GM23338 (cell line): ENCODE results near the gene KATNAL1. TPM values are rescaled to one million over a fixed set of nuclear protein-coding genes. Genes with fewer than 3 reads are reported as not detected.

Source experiments
- ATAC-seq: fragments of 200-7000 bp; cut with Tn5 transposase; 3 replicates; pipeline ENCODE4 v1.9.1; 2020
- DNase-seq: peaks from one replicate; pipeline ENCODE4 v3.0.0-alpha.2; 2015; ENCODE audit warnings: low spot score
- H2AFZ ChIP-seq: fragments of 200-600 bp; sonication (generic); 2 replicates; pipeline ENCODE4 v1.8.0; 2016; ENCODE audit warnings: antibody characterized with exemption, mild to moderate bottlenecking, moderate library complexity
- H3F3A ChIP-seq: fragments of 200-600 bp; sonication (generic); replicated peaks from 2 replicates; pipeline ENCODE4 v1.8.0; 2017; ENCODE audit warnings: antibody characterized with exemption, mixed run types, low read depth
- H3K27ac ChIP-seq: fragments of 200-600 bp; sonication (generic); 2 replicates; pipeline ENCODE4 v1.6.1; 2016; ENCODE audit warnings: low read depth
- H3K27me3 ChIP-seq: fragments of 200-600 bp; sonication (generic); 2 replicates; pipeline ENCODE4 v1.8.0; 2016; ENCODE audit warnings: mild to moderate bottlenecking, mixed run types, moderate library complexity; ENCODE audit not compliant: insufficient read depth
- H3K36me3 ChIP-seq: fragments of 200-600 bp; sonication (generic); 2 replicates; pipeline ENCODE4 v1.8.0; 2016; ENCODE audit warnings: mild to moderate bottlenecking; ENCODE audit not compliant: insufficient read depth
- H3K4me1 ChIP-seq: fragments of 200-600 bp; sonication (generic); 2 replicates; pipeline ENCODE4 v1.8.0; 2016; ENCODE audit warnings: mild to moderate bottlenecking, moderate library complexity; ENCODE audit not compliant: insufficient read depth
- H3K4me2 ChIP-seq: fragments of 200-600 bp; sonication (generic); 2 replicates; pipeline ENCODE4 v1.7.1; 2017; ENCODE audit warnings: mixed run types
- H3K4me3 ChIP-seq: fragments of 200-600 bp; sonication (generic); 2 replicates; pipeline ENCODE4 v1.6.1; 2016; ENCODE audit warnings: mixed run types
- H3K79me2 ChIP-seq: fragments of 200-600 bp; sonication (generic); replicated peaks from 2 replicates; pipeline ENCODE4 v1.8.0; 2017; ENCODE audit warnings: mild to moderate bottlenecking; ENCODE audit not compliant: insufficient read depth
- H3K9me2 ChIP-seq: fragments of 200-600 bp; sonication (generic); 2 replicates; pipeline ENCODE4 v1.8.0; 2017; ENCODE audit not compliant: insufficient read depth
- H4K20me1 ChIP-seq: fragments of 200-600 bp; sonication (generic); replicated peaks from 2 replicates; pipeline ENCODE4 v1.8.0; 2017; ENCODE audit warnings: mild to moderate bottlenecking; ENCODE audit not compliant: insufficient read depth
- H3K27ac Mint-ChIP-seq: 2 replicates; pipeline ENCODE4 v1.8.0; 2020; ENCODE audit warnings: inconsistent platforms, mild to moderate bottlenecking, moderate library complexity, mixed read lengths
- H3K27me3 Mint-ChIP-seq: 3 replicates; pipeline ENCODE4 v1.8.0; 2022; ENCODE audit warnings: low read depth, mild to moderate bottlenecking, moderate library complexity, mixed read lengths, inconsistent platforms; ENCODE audit not compliant: insufficient read depth, poor library complexity
- H3K36me3 Mint-ChIP-seq: 3 replicates; pipeline ENCODE4 v1.8.0; 2021; ENCODE audit warnings: low read depth, mild to moderate bottlenecking, inconsistent platforms, moderate library complexity, mixed read lengths
- H3K4me1 Mint-ChIP-seq: 3 replicates; pipeline ENCODE4 v1.8.0; 2020; ENCODE audit warnings: mild to moderate bottlenecking, inconsistent platforms, mixed read lengths
- H3K4me3 Mint-ChIP-seq: 3 replicates; pipeline ENCODE4 v1.8.0; 2021; ENCODE audit warnings: moderate library complexity, mild to moderate bottlenecking, inconsistent platforms, mixed read lengths
- H3K9me3 Mint-ChIP-seq: 3 replicates; pipeline ENCODE4 v1.8.0; 2020; ENCODE audit warnings: moderate library complexity, mild to moderate bottlenecking, inconsistent platforms, mixed read lengths
- CREB1 ChIP-seq: fragments of 250-450 bp; sonication (Bioruptor Pico); IDR thresholded peaks from 2 replicates; pipeline ENCODE4 v1.5.0; 2020; ENCODE audit warnings: low read depth, mild to moderate bottlenecking, moderate library complexity
- EZH2 ChIP-seq: fragments of 200-600 bp; sonication (generic); IDR thresholded peaks from one replicate; pipeline ENCODE4 v1.8.0; 2017; ENCODE audit warnings: antibody characterized with exemption, mild to moderate bottlenecking, low read depth; ENCODE audit not compliant: unreplicated experiment
- EZH2phosphoT487 ChIP-seq: fragments of 200-600 bp; sonication (generic); IDR thresholded peaks from one replicate; pipeline ENCODE4 v1.8.1; 2018; ENCODE audit warnings: antibody characterized with exemption; ENCODE audit not compliant: unreplicated experiment
- JUNB ChIP-seq: IDR thresholded peaks from one replicate; pipeline ENCODE4 v1.6.1; 2016; ENCODE audit warnings: antibody characterized with exemption; ENCODE audit not compliant: unreplicated experiment
- NANOG ChIP-seq: IDR thresholded peaks from 2 replicates; pipeline ENCODE4 v1.6.1; 2016; ENCODE audit warnings: antibody characterized with exemption, borderline replicate concordance
- STAT1 ChIP-seq: IDR thresholded peaks from one replicate; pipeline ENCODE4 v1.6.1; 2016; ENCODE audit warnings: antibody characterized with exemption; ENCODE audit not compliant: unreplicated experiment
- ZNF114 ChIP-seq: fragments of 250-450 bp; sonication (Bioruptor Pico); IDR thresholded peaks from 2 replicates; pipeline ENCODE4 v1.5.0; 2020; ENCODE audit warnings: mild to moderate bottlenecking, moderate library complexity
- ZNF331 ChIP-seq: fragments of 250-450 bp; sonication (Bioruptor Pico); IDR thresholded peaks from 2 replicates; pipeline ENCODE4 v1.5.0; 2020; ENCODE audit warnings: low read depth, mild to moderate bottlenecking, moderate library complexity
- polyA plus RNA-seq: library from polyadenylated mRNA; unstranded; fragments of >200 nt; fragmentation: Nextera tagmentation; extraction: Ambion mirVana; gene quantifications from 2 replicates; pipeline ENCODE4 v1.2.1, GENCODE V29; 2016
- total RNA-seq: library from RNA; depleted of rRNA; stranded (reverse); fragments of >200 nt; shearing (Covaris generic); gene quantifications from 2 replicates; pipeline ENCODE4 v1.2.3, GENCODE V29; 2014
- TF ChIP-seq, protein P1 (sequence below), 2 experiments: fragments of 200-600 bp in 1 of 2; sonication (generic) in 1 of 2; conservative IDR thresholded peaks; 2 replicates each; pipeline versions ENCODE4 v1.5.1 to v1.6.1; 2016 to 2017; ENCODE audit warnings: antibody characterized with exemption in 2 of 2, low read depth in 2 of 2, mild to moderate bottlenecking in 2 of 2, moderate library complexity in 1 of 2
- TF ChIP-seq, protein P2 (sequence below): IDR thresholded peaks from one replicate; pipeline ENCODE4 v1.6.1; 2018; ENCODE audit warnings: antibody characterized with exemption; ENCODE audit not compliant: unreplicated experiment
- TF ChIP-seq, protein P3 (sequence below): fragments of 250-450 bp; sonication (Bioruptor Pico); IDR thresholded peaks from 2 replicates; pipeline ENCODE4 v1.5.0; 2020; ENCODE audit warnings: mild to moderate bottlenecking, moderate library complexity

Gene KATNAL1
- total and polyA plus RNA-seq, 2 experiments from 2014 or later = 6.1 to 11.5 TPM

GRCh38 chr13:30314562-30314961 is 7.2 kb upstream of the KATNAL1 start:
- DNase-seq (no peak), ATAC-seq (no peak)
- no peaks in the 10 kb centered on the region for H3K27me3 ChIP-seq
- H3K4me1 Mint-ChIP-seq = no peaks in the 10 kb centered on the region; the same call in 2 of the 3 replicates
- no peak overlapping the region for H3K4me3 ChIP-seq
- no peak overlapping the region for H3K27ac Mint-ChIP-seq
- 0 out of 2 replicates have a peak, but pooled peaks cover 6% of the 10 kb centered on the region for H4K20me1 ChIP-seq
- no peaks in the 10 kb centered on the region for H3K9me3 Mint-ChIP-seq
- no peaks in the 10 kb centered on the region for H3K79me2 ChIP-seq
- peaks cover 14% of the 10 kb centered on the region for H3K4me1 ChIP-seq
- no peaks in the 10 kb centered on the region for H3K36me3 ChIP-seq
- H3K4me2 ChIP-seq = no peak overlapping the region
- H3F3A ChIP-seq = no peaks in the 10 kb centered on the region
- H3K36me3 Mint-ChIP-seq = no peaks in the 10 kb centered on the region
- peaks cover 2% of the 10 kb centered on the region for H3K27me3 Mint-ChIP-seq
- TF ChIP-seq, protein P1, sequence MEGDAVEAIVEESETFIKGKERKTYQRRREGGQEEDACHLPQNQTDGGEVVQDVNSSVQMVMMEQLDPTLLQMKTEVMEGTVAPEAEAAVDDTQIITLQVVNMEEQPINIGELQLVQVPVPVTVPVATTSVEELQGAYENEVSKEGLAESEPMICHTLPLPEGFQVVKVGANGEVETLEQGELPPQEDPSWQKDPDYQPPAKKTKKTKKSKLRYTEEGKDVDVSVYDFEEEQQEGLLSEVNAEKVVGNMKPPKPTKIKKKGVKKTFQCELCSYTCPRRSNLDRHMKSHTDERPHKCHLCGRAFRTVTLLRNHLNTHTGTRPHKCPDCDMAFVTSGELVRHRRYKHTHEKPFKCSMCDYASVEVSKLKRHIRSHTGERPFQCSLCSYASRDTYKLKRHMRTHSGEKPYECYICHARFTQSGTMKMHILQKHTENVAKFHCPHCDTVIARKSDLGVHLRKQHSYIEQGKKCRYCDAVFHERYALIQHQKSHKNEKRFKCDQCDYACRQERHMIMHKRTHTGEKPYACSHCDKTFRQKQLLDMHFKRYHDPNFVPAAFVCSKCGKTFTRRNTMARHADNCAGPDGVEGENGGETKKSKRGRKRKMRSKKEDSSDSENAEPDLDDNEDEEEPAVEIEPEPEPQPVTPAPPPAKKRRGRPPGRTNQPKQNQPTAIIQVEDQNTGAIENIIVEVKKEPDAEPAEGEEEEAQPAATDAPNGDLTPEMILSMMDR (conservative IDR thresholded peaks at IDR 0.05; ENCODE audit: low read depth in 2 of 2) = no peak
- no peak for TF ChIP-seq JUNB
- TF ChIP-seq ZNF114 = no peak
- no peak for TF ChIP-seq EZH2phosphoT487
- TF ChIP-seq ZNF331 (CRISPR knock-in tag) = no peak
- TF ChIP-seq EZH2 = no peak
- no peak for TF ChIP-seq STAT1
- no peak for TF ChIP-seq CREB1 (CRISPR knock-in tag)
- no peak overlapping the region for H3K27ac ChIP-seq
- no peak overlapping the region for H2AFZ ChIP-seq
- no peaks in the 10 kb centered on the region for H3K9me2 ChIP-seq
- no peak overlapping the region for H3K4me3 Mint-ChIP-seq

GRCh38 chr13:30314069-30314468 is 6.7 kb upstream of the KATNAL1 start:
- Mint-ChIP-seq H3K36me3 (no peaks in the 10 kb centered on the region), H3K4me1 (peaks cover under 1% of the 10 kb centered on the region; the same call in 1 of the 3 replicates), H3K4me3 (no peak overlapping the region), H3K9me3 (no peaks in the 10 kb centered on the region), H3K27ac (no peak overlapping the region), H3K27me3 (no peaks in the 10 kb centered on the region)
- Histone ChIP-seq H3K4me1 (peaks cover 14% of the 10 kb centered on the region), H3K4me2 (no peak overlapping the region), H2AFZ (no peak overlapping the region), H3K27me3 (no peaks in the 10 kb centered on the region), H3K4me3 (no peak overlapping the region), H4K20me1 (0 out of 2 replicates have a peak, but pooled peaks cover 5% of the 10 kb centered on the region), H3K36me3 (no peaks in the 10 kb centered on the region), H3K79me2 (no peaks in the 10 kb centered on the region), H3K9me2 (no peaks in the 10 kb centered on the region), H3K27ac (no peak overlapping the region), H3F3A (no peaks in the 10 kb centered on the region)
- no peak for ATAC-seq
- DNase-seq = no peak
- TF ChIP-seq ZNF114 (no peak), EZH2 (no peak), EZH2phosphoT487 (no peak), NANOG (no peak), JUNB (no peak), ZNF331 (CRISPR knock-in tag) (no peak)
- TF ChIP-seq, protein P2, sequence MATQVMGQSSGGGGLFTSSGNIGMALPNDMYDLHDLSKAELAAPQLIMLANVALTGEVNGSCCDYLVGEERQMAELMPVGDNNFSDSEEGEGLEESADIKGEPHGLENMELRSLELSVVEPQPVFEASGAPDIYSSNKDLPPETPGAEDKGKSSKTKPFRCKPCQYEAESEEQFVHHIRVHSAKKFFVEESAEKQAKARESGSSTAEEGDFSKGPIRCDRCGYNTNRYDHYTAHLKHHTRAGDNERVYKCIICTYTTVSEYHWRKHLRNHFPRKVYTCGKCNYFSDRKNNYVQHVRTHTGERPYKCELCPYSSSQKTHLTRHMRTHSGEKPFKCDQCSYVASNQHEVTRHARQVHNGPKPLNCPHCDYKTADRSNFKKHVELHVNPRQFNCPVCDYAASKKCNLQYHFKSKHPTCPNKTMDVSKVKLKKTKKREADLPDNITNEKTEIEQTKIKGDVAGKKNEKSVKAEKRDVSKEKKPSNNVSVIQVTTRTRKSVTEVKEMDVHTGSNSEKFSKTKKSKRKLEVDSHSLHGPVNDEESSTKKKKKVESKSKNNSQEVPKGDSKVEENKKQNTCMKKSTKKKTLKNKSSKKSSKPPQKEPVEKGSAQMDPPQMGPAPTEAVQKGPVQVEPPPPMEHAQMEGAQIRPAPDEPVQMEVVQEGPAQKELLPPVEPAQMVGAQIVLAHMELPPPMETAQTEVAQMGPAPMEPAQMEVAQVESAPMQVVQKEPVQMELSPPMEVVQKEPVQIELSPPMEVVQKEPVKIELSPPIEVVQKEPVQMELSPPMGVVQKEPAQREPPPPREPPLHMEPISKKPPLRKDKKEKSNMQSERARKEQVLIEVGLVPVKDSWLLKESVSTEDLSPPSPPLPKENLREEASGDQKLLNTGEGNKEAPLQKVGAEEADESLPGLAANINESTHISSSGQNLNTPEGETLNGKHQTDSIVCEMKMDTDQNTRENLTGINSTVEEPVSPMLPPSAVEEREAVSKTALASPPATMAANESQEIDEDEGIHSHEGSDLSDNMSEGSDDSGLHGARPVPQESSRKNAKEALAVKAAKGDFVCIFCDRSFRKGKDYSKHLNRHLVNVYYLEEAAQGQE = no peak
- TF ChIP-seq, protein P3, sequence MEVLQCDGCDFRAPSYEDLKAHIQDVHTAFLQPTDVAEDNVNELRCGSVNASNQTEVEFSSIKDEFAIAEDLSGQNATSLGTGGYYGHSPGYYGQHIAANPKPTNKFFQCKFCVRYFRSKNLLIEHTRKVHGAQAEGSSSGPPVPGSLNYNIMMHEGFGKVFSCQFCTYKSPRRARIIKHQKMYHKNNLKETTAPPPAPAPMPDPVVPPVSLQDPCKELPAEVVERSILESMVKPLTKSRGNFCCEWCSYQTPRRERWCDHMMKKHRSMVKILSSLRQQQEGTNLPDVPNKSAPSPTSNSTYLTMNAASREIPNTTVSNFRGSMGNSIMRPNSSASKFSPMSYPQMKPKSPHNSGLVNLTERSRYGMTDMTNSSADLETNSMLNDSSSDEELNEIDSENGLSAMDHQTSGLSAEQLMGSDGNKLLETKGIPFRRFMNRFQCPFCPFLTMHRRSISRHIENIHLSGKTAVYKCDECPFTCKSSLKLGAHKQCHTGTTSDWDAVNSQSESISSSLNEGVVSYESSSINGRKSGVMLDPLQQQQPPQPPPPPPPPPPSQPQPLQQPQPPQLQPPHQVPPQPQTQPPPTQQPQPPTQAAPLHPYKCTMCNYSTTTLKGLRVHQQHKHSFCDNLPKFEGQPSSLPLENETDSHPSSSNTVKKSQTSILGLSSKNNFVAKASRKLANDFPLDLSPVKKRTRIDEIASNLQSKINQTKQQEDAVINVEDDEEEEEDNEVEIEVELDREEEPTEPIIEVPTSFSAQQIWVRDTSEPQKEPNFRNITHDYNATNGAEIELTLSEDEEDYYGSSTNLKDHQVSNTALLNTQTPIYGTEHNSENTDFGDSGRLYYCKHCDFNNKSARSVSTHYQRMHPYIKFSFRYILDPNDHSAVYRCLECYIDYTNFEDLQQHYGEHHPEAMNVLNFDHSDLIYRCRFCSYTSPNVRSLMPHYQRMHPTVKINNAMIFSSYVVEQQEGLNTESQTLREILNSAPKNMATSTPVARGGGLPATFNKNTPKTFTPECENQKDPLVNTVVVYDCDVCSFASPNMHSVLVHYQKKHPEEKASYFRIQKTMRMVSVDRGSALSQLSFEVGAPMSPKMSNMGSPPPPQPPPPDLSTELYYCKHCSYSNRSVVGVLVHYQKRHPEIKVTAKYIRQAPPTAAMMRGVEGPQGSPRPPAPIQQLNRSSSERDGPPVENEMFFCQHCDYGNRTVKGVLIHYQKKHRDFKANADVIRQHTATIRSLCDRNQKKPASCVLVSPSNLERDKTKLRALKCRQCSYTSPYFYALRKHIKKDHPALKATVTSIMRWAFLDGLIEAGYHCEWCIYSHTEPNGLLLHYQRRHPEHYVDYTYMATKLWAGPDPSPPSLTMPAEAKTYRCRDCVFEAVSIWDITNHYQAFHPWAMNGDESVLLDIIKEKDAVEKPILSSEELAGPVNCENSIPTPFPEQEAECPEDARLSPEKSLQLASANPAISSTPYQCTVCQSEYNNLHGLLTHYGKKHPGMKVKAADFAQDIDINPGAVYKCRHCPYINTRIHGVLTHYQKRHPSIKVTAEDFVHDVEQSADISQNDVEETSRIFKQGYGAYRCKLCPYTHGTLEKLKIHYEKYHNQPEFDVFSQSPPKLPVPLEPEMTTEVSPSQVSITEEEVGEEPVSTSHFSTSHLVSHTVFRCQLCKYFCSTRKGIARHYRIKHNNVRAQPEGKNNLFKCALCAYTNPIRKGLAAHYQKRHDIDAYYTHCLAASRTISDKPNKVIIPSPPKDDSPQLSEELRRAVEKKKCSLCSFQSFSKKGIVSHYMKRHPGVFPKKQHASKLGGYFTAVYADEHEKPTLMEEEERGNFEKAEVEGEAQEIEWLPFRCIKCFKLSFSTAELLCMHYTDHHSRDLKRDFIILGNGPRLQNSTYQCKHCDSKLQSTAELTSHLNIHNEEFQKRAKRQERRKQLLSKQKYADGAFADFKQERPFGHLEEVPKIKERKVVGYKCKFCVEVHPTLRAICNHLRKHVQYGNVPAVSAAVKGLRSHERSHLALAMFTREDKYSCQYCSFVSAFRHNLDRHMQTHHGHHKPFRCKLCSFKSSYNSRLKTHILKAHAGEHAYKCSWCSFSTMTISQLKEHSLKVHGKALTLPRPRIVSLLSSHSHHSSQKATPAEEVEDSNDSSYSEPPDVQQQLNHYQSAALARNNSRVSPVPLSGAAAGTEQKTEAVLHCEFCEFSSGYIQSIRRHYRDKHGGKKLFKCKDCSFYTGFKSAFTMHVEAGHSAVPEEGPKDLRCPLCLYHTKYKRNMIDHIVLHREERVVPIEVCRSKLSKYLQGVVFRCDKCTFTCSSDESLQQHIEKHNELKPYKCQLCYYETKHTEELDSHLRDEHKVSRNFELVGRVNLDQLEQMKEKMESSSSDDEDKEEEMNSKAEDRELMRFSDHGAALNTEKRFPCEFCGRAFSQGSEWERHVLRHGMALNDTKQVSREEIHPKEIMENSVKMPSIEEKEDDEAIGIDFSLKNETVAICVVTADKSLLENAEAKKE (CRISPR knock-in tag) = no peak
